ENCODE data around the gene IQSEC3.

DNA sequence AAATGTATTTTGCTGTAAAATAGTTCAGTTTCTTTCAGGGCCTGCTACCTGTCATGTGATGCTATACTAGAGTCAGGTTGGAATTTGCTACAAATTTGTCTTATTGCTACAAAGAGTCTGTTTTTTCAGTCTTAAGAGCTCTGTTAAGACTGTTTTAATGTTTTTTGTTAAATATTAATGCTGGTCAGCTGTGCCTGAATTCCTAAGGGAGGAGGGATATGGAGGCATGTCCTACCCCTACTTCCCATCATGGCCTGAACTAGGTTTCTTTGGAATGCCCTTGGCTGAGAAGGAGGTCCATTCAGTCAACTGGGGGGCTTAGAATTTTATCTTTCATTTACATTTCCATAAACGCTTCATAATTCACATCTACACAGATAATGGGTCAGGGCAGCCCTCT, 30.0 kb downstream of the IQSEC3 start:
- no peak for TF ChIP-seq POLR2AphosphoS5 (IDR thresholded peaks at IDR 0.05; ENCODE audit: low read depth, low read length)
- no peak for TF ChIP-seq POLR2A (IDR thresholded peaks at IDR 0.05; ENCODE audit: low read depth, low read length)
- TF ChIP-seq TAF1 (IDR thresholded peaks at IDR 0.05; ENCODE audit: borderline replicate concordance, low read depth, low read length): no peak
